Measurements from ENCODE around the gene APP.

The APP gene

DNA sequence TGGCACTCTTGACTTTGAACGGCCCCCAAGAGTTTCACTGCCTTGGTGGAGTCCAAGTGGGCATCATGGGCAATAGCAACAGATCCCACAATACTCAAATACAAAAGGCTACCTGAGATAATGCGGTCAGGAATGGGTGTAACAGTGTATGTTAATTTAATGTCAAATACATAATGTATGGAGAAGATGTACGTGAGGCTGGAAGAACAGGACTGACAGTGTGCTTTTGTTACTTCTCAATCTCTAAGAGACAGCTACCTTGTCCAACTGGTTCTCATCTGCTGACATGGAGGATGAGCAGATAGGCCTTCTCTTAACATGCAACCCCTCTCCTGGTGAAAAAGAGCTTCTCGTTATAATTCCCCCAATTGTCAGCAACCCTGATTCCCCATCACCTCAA is 167.2 kb downstream of the APP start:
- Histone ChIP-seq H3K4me3 (ENCODE audit: low read depth, low read length) (no peak overlapping the region), H3K36me3 (ENCODE audit: control insufficient read depth, insufficient read depth, low read length) (no peaks in the 10 kb centered on the region), H3K9ac (ENCODE audit: low read depth, low read length) (no peak overlapping the region), H3K4me1 (ENCODE audit: control insufficient read depth, insufficient read depth, low read length) (peaks cover 29% of the 10 kb centered on the region), H3K27me3 (ENCODE audit: control insufficient read depth, insufficient read depth, low read length) (no peaks in the 10 kb centered on the region), H3K9me3 (ENCODE audit: control insufficient read depth, insufficient read depth, low read length) (no peaks in the 10 kb centered on the region)

- Histone ChIP-seq H3K9ac (ENCODE audit: low read depth, low read length) (no peak overlapping the region), H3K4me3 (ENCODE audit: low read depth, low read length) (no peak overlapping the region), H3K27me3 (ENCODE audit: control insufficient read depth, insufficient read depth, low read length) (no peaks in the 10 kb centered on the region), H3K4me1 (ENCODE audit: control insufficient read depth, insufficient read depth, low read length) (peaks cover 38% of the 10 kb centered on the region), H3K36me3 (ENCODE audit: control insufficient read depth, insufficient read depth, low read length) (no peaks in the 10 kb centered on the region), H3K9me3 (ENCODE audit: control insufficient read depth, insufficient read depth, low read length) (no peaks in the 10 kb centered on the region)
These were observed 169.2 kb downstream of the APP start for GRCh38 chr21:26001356-26001755.

GRCh38 chr21:25999921-26000582 is 170.5 kb downstream of the APP start:
- no peaks in the 10 kb centered on the region for H3K9me3 ChIP-seq (ENCODE audit: control insufficient read depth, insufficient read depth, low read length)
- H3K4me1 ChIP-seq (ENCODE audit: control insufficient read depth, insufficient read depth, low read length) = peaks cover 38% of the 10 kb centered on the region
- no peaks in the 10 kb centered on the region for H3K36me3 ChIP-seq (ENCODE audit: control insufficient read depth, insufficient read depth, low read length)
- H3K27me3 ChIP-seq (ENCODE audit: control insufficient read depth, insufficient read depth, low read length) = no peaks in the 10 kb centered on the region
- no peak overlapping the region for H3K4me3 ChIP-seq (ENCODE audit: low read depth, low read length)
- H3K9ac ChIP-seq (ENCODE audit: low read depth, low read length) = no peak overlapping the region

GRCh38 chr21:25997788-25998611 is 172.6 kb downstream of the APP start:
- peaks cover 32% of the 10 kb centered on the region for H3K4me1 ChIP-seq (ENCODE audit: control insufficient read depth, insufficient read depth, low read length)
- no peaks in the 10 kb centered on the region for H3K36me3 ChIP-seq (ENCODE audit: control insufficient read depth, insufficient read depth, low read length)
- H3K27me3 ChIP-seq (ENCODE audit: control insufficient read depth, insufficient read depth, low read length) = no peaks in the 10 kb centered on the region
- no peak overlapping the region for H3K9ac ChIP-seq (ENCODE audit: low read depth, low read length)
- H3K9me3 ChIP-seq (ENCODE audit: control insufficient read depth, insufficient read depth, low read length) = no peaks in the 10 kb centered on the region
- H3K4me3 ChIP-seq (ENCODE audit: low read depth, low read length) = no peak overlapping the region

DNA sequence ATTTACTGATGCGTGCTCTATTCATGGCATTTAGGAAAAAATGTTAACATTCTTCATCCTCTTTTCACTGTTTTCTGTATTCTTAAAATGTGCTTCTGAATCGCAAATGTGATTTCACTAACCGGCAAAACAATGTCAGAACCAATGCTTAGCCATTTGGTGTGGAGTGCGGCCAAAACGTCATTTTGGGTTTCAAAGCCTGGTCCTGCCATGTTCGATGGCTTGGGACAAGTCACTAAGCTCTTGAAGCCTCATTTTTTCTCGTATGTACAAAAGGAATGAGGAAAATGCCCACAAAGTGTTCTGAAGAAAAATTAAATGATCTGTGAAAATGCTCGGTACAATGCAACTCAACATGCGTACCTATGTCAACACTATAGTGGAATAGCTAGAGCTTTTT is 175.3 kb downstream of the APP start:
- Histone ChIP-seq H3K9me3 (ENCODE audit: control insufficient read depth, insufficient read depth, low read length) (no peaks in the 10 kb centered on the region), H3K4me1 (ENCODE audit: control insufficient read depth, insufficient read depth, low read length) (peaks cover 27% of the 10 kb centered on the region), H3K9ac (ENCODE audit: low read depth, low read length) (no peak overlapping the region), H3K36me3 (ENCODE audit: control insufficient read depth, insufficient read depth, low read length) (no peaks in the 10 kb centered on the region), H3K27me3 (ENCODE audit: control insufficient read depth, insufficient read depth, low read length) (no peaks in the 10 kb centered on the region), H3K4me3 (ENCODE audit: low read depth, low read length) (no peak overlapping the region)

DNA sequence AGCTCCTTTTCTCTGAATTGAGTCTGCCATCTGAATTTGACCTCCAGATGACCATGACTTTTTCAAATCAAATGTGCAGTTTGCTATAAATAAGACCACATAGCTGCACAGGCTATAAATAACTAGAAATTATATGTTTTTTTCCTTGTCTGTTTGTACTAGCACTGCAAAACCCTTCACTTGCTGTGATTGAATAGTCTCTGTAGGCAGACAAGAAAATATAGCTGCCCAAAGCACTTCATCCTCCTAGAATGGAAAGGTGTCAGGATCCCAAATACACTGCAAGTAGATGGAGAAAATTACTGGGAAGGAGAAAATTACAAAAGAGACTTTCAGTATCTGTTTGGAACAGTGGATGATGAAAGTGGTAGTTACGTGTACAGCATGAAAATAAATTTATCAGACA is 175.8 kb downstream of the APP start:
- H3K9ac ChIP-seq (ENCODE audit: low read depth, low read length) = no peak overlapping the region
- H3K9me3 ChIP-seq (ENCODE audit: control insufficient read depth, insufficient read depth, low read length) = no peaks in the 10 kb centered on the region
- H3K4me3 ChIP-seq (ENCODE audit: low read depth, low read length) = no peak overlapping the region
- H3K27me3 ChIP-seq (ENCODE audit: control insufficient read depth, insufficient read depth, low read length) = no peaks in the 10 kb centered on the region
- H3K36me3 ChIP-seq (ENCODE audit: control insufficient read depth, insufficient read depth, low read length) = no peaks in the 10 kb centered on the region
- H3K4me1 ChIP-seq (ENCODE audit: control insufficient read depth, insufficient read depth, low read length) = peaks cover 22% of the 10 kb centered on the region

DNA sequence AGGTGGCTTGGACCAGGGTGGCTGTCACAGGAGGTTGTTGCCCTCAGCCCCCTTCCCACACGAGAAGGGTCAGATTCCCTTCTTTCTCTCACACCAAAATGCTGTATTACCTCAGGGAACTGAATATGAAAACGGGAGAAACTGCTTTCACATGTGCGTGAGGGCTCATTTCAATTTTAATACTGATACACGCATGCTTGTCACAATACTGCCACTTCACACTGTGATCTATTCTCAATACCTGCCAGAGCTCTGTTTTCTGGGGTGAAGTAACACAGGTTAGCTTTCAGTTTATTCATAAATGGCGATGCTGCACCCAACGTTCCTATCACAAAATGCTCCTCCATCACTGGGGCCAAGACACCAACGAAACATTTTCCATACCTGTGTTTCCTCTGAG is 181.8 kb downstream of the APP start:
- Histone ChIP-seq H3K4me1 (ENCODE audit: control insufficient read depth, insufficient read depth, low read length) (peaks cover 11% of the 10 kb centered on the region), H3K9ac (ENCODE audit: low read depth, low read length) (no peak overlapping the region), H3K4me3 (ENCODE audit: low read depth, low read length) (no peak overlapping the region), H3K9me3 (ENCODE audit: control insufficient read depth, insufficient read depth, low read length) (no peaks in the 10 kb centered on the region), H3K27me3 (ENCODE audit: control insufficient read depth, insufficient read depth, low read length) (no peaks in the 10 kb centered on the region), H3K36me3 (ENCODE audit: control insufficient read depth, insufficient read depth, low read length) (no peaks in the 10 kb centered on the region)

- no peaks in the 10 kb centered on the region for H3K9me3 ChIP-seq (ENCODE audit: control insufficient read depth, insufficient read depth, low read length)
- H3K36me3 ChIP-seq (ENCODE audit: control insufficient read depth, insufficient read depth, low read length) = no peaks in the 10 kb centered on the region
- no peaks in the 10 kb centered on the region for H3K27me3 ChIP-seq (ENCODE audit: control insufficient read depth, insufficient read depth, low read length)
- peaks cover 12% of the 10 kb centered on the region for H3K4me1 ChIP-seq (ENCODE audit: control insufficient read depth, insufficient read depth, low read length)
- H3K4me3 ChIP-seq (ENCODE audit: low read depth, low read length) = no peak overlapping the region
- H3K9ac ChIP-seq (ENCODE audit: low read depth, low read length) = no peak overlapping the region
These were observed 183.0 kb downstream of the APP start for GRCh38 chr21:25987531-25987930.

- no peak overlapping the region for H3K4me3 ChIP-seq (ENCODE audit: low read depth, low read length)
- no peaks in the 10 kb centered on the region for H3K9me3 ChIP-seq (ENCODE audit: control insufficient read depth, insufficient read depth, low read length)
- peaks cover 12% of the 10 kb centered on the region for H3K4me1 ChIP-seq (ENCODE audit: control insufficient read depth, insufficient read depth, low read length)
- H3K27me3 ChIP-seq (ENCODE audit: control insufficient read depth, insufficient read depth, low read length) = no peaks in the 10 kb centered on the region
- no peak overlapping the region for H3K9ac ChIP-seq (ENCODE audit: low read depth, low read length)
- no peaks in the 10 kb centered on the region for H3K36me3 ChIP-seq (ENCODE audit: control insufficient read depth, insufficient read depth, low read length)
These were observed 183.6 kb downstream of the APP start for GRCh38 chr21:25986928-25987327.

GRCh38 chr21:25985990-25986389 is 184.6 kb downstream of the APP start:
- Histone ChIP-seq H3K4me3 (ENCODE audit: low read depth, low read length) (no peak overlapping the region), H3K4me1 (ENCODE audit: control insufficient read depth, insufficient read depth, low read length) (peaks cover 12% of the 10 kb centered on the region), H3K27me3 (ENCODE audit: control insufficient read depth, insufficient read depth, low read length) (no peaks in the 10 kb centered on the region), H3K9ac (ENCODE audit: low read depth, low read length) (no peak overlapping the region), H3K9me3 (ENCODE audit: control insufficient read depth, insufficient read depth, low read length) (no peaks in the 10 kb centered on the region), H3K36me3 (ENCODE audit: control insufficient read depth, insufficient read depth, low read length) (no peaks in the 10 kb centered on the region)

DNA sequence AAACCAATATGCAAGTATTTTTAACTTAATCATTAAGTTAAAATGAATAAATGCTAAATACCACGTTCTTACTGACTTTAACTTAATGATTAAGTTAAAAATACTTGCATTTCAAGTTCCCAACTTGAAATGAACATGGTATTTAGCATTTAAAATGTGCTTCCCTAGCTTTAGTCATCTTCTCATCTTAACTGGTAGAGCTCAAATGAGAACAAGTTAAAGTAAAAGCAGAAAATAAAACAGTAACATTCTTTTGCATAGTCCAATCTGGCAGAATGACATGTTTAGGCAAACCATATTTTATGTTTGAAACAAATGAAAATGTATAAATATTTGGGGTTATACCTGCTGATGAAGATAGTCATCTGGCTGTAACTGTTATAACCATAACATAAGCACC is 186.0 kb downstream of the APP start:
- Histone ChIP-seq H3K36me3 (ENCODE audit: control insufficient read depth, insufficient read depth, low read length) (no peaks in the 10 kb centered on the region), H3K4me1 (ENCODE audit: control insufficient read depth, insufficient read depth, low read length) (peaks cover 12% of the 10 kb centered on the region), H3K27me3 (ENCODE audit: control insufficient read depth, insufficient read depth, low read length) (no peaks in the 10 kb centered on the region), H3K4me3 (ENCODE audit: low read depth, low read length) (no peak overlapping the region), H3K9ac (ENCODE audit: low read depth, low read length) (no peak overlapping the region), H3K9me3 (ENCODE audit: control insufficient read depth, insufficient read depth, low read length) (no peaks in the 10 kb centered on the region)

GRCh38 chr21:25983745-25984144 is 186.8 kb downstream of the APP start:
- no peaks in the 10 kb centered on the region for H3K27me3 ChIP-seq (ENCODE audit: control insufficient read depth, insufficient read depth, low read length)
- no peaks in the 10 kb centered on the region for H3K9me3 ChIP-seq (ENCODE audit: control insufficient read depth, insufficient read depth, low read length)
- H3K4me1 ChIP-seq (ENCODE audit: control insufficient read depth, insufficient read depth, low read length) = peaks cover 12% of the 10 kb centered on the region
- H3K9ac ChIP-seq (ENCODE audit: low read depth, low read length) = no peak overlapping the region
- H3K36me3 ChIP-seq (ENCODE audit: control insufficient read depth, insufficient read depth, low read length) = no peaks in the 10 kb centered on the region
- no peak overlapping the region for H3K4me3 ChIP-seq (ENCODE audit: low read depth, low read length)

All from iPS-15b (cell line).